Measurements from ENCODE around the gene ZNRF3.
A peak's percentile ranks its signal among the peaks of the same experiment; 100 is the strongest.
"Not testable (repeated sequence)": the region's sequence is repeated elsewhere in the genome, so short reads cannot be mapped to it uniquely, and the experiment has no call there.

Gene ZNRF3

DNA sequence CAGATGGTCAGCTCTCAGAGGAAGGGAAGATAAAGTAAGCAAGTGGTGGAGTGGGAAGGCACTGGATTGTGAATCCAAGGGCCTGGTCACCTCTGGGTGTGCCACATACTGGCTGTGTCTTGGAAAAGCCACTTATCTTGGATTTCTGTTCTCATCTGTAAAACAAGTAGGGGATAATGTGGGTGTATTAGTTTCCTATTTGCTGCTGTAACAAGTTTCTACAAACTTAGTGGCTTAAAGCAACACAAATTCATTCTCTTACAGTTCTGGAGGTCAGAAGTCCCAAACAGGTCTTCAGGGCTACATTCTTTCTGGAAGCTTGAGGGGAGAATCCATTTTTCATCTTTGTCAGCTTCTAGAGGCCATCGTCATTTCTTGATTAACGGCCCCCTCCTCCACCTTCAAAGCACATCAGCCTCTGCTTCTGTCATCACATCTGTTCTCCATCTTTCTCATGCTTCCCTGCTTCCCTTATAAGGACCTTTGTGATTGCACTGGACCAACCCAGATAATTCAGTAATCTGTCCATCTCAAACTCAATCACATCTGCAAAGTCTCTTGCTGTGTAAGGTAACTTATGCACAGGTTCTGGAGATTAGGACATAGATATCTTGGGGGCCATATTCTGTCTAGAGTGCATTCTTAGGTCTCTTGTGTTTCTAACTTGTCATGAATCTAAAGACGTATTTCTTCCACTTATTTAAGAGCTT, 102.4 kb downstream of the ZNRF3 start:
- no peak for DNase-seq

DNA sequence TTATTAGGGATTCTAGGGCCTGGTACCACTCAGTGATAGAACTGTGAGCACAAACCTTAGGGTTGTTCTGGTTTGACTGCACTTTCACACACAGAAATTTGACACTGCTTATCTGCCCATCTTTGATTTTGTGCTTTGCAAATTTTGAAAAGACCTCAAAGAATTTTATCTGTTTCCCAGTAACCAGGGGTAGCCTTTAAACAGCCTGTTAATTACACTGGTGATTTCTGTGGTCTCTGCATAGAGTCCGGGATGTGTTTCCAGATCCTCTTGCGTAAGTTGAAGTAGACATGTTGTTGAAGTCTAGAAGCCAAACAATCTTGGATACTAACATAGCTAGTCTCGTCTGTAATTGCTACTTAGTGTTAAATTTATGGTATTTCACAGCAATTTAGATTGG, 103.0 kb downstream of the ZNRF3 start:
- DNase-seq: no peak

GRCh38 chr22:28988457-28988856, 105.1 kb downstream of the ZNRF3 start:
- no peak for DNase-seq

GRCh38 chr22:28989035-28989464, 105.7 kb downstream of the ZNRF3 start:
- DNase-seq: peak in 1 of 14 donors; percentile 30

- no peak for DNase-seq
Observed at GRCh38 chr22:28989484-28989883, 106.1 kb downstream of the ZNRF3 start.

DNA sequence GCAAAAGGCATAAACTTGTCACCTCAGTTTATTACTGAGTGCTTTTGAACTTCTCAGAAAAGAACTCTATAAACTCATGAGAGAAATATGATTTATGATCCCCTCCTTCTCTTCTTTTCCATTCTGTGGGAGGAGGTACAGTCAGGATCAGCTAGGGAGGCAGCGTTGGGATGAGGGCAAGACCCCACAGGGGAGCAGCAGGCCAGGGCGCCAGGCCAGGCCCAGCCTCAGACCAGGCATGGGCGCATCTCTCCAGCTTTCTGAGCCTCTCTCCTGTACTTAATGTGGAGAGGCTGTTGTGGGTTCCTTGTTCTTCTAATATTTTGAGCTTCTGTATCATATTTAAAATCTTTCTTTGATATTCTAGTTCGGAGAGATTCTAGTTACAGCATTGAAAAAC, 106.5 kb downstream of the ZNRF3 start:
- DNase-seq: no peak

DNA sequence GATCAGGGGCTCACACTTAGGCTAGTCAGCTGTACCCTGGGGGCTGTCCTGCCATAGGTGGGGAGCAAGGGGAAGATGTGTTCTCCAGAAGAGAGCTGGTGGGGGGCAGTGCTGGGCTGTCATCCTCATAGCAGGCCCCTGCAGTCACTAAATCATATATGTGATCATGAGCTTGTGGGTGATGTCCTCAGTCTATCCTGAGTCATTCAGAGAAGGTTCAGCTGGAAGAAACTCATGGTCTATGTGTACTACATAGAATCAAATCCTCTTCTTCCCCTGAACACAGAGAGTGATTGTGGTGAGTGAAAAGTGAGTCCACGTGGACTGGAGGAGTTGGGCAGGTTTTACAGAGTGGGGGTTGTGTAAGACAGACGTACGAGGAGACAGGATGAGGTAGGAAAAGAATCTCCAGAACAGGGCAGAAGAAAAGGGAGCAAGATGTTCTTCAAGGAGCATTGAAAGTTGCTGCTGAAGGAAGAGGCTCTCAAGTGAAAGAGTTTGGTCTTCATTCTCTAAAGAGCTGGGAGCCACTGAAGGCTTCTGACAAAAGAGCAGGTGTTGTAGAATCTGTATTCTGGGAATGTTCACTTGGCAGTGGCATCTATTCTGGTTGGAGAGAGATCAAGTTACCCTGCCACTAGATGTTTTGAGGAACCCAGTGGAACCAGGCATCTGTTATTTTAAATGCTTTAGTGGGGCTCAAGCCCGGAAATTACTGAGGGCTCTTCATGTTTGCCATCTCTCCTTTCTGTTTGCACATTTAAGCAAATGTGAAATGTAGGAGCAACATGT, 109.4 kb downstream of the ZNRF3 start:
- DNase-seq: peak in 1 of 14 donors; percentile 21

GRCh38 chr22:28994522-28994921, 111.2 kb downstream of the ZNRF3 start:
- DNase-seq: no peak

GRCh38 chr22:28995551-28995950, 112.2 kb downstream of the ZNRF3 start:
- DNase-seq: no peak

- DNase-seq: no peak
Observed at GRCh38 chr22:28997342-28997741, 114.0 kb downstream of the ZNRF3 start.

GRCh38 chr22:28998681-28999080, 115.3 kb downstream of the ZNRF3 start:
- peak in 2 of 14 donors; percentile 7 to 32 for DNase-seq

DNA sequence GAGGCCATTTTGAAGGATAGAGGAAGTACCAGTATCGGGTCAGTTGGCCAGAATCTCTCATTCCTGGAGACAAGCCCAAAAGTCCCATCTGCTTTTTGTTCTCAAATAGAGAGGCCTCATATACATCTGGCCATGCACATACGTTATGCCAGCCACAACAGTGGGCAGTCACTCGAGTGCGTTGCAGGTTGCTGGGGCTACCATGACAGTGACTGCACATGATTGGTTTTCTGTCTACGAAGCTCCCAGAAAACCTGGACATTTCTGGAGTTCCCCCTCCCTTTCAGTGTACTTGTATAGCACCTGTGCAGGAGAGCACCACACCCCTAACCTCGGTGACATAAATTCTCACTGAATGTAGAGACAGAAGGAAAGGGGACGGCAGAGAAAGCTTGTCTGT, 116.1 kb downstream of the ZNRF3 start:
- DNase-seq: peak in 1 of 14 donors; percentile 24

- DNase-seq: no peak
Observed at GRCh38 chr22:28999919-29000556, 116.7 kb downstream of the ZNRF3 start.

DNA sequence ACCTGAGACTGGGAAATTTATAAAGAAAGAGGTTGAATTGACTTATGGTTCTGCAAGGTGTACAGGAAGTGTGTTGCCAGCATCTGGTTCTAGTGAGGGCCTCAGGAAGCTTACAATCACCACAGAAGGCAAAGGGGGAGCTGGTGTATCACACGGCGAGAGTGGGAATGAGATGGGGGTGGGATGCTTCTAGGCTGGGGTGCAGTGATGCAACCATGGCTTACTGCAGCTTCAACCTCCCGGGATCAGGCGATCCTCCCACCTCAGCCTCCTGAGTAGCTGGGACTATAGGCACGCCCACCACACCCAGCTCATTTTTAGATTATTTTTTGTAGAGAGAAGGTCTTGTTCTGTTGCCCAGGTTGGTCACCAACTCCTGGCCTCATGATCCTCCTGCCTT, 117.3 kb downstream of the ZNRF3 start:
- no peak for DNase-seq

DNA sequence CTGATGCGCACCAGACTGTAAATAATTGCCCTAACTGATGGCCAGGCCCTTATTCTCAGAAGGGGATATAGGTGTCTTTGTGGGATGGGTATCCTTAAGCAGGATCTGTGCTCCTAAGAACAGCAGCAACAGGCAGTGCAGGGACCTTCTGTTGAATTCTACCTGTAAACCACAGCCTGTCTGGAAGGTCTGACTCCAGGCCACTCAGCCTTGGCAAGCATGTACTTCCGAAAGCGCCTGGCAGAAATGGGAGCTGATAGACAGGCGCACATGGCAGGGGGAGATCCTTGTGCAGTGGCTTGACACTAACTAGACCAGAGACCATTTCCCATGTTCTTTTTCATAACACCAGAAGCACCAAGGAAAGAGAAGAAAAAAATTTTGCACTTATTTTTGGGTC, 119.2 kb downstream of the ZNRF3 start:
- peak in 1 of 14 donors; percentile 61 for DNase-seq

DNA sequence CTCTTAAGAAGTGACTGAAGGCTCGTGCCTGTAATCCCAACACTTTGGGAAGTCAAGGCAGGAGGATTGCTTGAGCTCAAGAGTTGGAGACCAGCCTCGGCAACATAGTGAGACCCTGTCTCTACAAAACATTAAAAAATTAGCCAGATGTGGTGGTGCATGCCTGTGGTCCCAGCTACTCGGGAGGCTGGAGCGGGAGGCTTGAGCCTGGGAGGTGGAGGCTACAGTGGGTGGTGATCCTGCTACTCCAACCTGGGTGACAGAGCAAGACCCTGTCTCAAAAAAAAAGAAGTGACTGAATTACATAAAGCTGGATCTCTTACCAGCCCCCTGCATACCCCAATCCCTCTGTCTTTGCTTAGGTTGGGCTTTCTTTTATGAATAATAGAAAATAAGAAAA, 120.2 kb downstream of the ZNRF3 start:
- no peak for DNase-seq

GRCh38 chr22:29003975-29004646, 120.7 kb downstream of the ZNRF3 start:
- no peak for DNase-seq

DNA sequence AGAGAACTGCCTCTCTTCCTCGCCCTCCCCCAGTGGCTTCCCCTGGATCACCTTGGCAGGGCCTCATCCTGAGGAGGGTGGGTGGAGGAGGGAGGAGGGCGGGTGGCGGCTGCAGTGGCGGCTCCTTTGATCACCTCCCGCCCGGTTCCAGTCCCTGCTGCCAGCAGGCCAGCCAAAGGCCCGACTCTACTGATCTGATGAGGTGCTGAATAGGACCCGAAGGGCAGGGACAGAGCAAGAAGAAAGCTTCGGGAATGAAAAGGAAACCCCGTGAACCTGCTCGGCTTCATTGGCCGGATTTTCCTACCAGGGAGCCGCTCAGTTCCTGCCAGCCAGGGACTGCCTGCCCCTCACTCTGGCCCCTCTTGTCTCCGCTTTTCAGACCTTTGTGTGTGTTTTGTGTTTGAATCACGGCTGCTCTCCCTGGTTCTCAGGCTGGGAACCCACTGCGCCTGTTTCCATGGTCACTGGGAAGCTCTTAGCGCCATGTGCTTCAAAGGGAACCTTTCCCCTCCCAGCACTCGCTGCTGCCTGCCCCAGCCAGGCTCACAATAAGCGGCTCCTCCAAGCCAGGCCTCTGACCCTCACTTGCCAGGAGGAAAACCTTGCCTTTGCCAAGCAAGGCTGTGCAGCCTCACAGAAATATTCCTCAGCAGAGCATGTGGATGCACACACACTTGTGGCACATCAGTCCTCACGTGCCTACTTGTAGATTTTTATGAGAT, 121.4 kb downstream of the ZNRF3 start:
- peak in 12 of 14 donors; percentile 9 to 84 (median 55) for DNase-seq

DNA sequence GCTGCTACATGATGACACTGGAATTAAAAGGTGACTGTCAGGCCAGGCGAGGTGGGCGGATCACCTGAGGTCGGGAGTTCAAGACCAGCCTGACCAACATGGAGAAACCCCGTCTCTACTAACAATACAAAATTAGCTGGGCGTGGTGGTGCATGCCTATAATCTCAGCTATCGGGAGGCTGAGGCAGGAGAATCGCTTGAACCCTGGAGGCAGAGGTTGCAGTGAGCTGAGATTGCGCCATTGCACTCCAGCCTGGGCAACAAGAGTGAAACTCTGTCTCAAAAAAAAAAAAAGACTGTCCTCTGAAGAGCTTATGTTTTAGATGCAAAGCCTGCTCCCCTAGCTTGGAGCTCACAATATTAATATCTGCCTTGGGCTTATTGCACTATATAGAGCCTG, 122.4 kb downstream of the ZNRF3 start:
- DNase-seq: not testable (repeated sequence)

DNA sequence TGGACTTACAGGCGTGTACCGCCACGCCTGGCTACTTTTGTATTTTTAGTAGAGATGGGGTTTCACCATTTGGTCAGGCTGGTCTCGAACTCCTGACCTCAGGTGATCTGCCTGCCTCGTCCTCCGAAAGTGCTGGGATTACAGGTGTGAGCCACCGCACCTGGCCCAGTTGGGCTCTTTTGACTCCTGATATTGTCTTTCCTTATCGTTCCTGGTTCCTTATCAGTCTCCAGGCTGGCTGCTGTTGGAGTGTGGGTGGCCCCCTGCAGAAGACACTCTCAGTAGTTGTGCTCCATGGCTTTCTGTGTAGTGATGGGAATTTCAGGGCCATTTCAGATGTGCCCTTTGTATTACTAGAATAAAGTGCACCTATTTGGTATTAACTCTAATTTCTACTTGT, 123.0 kb downstream of the ZNRF3 start:
- no peak for DNase-seq

DNA sequence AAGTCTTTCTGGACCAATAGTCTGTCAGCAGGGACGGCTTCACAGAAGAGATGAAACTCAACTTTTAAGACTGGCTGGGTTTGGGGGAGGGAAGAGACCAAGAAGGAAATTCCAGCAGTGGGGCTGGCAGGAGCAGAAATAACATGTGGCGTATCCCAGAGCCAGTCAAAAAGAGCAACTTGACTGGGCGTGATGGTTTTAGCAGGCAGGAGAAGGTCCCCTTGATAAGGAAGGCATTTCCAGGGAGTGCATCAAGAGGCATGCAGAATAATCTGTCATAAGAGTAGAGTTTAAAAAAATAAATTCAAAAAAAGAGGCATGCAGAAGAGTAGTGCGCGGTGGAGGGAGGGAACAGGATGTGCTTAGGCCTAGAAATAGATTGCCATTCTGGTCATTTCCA, 125.8 kb downstream of the ZNRF3 start:
- DNase-seq: no peak
